HG03571 (cell line): Measurements from ENCODE around the gene AKAP12.

ENCODE experiments used
- ATAC-seq: cut with Tn5 transposase; IDR thresholded peaks from one replicate; pipeline ENCODE4 v1.9.1; 2021; ENCODE audit not compliant: unreplicated experiment

AKAP12 gene

DNA sequence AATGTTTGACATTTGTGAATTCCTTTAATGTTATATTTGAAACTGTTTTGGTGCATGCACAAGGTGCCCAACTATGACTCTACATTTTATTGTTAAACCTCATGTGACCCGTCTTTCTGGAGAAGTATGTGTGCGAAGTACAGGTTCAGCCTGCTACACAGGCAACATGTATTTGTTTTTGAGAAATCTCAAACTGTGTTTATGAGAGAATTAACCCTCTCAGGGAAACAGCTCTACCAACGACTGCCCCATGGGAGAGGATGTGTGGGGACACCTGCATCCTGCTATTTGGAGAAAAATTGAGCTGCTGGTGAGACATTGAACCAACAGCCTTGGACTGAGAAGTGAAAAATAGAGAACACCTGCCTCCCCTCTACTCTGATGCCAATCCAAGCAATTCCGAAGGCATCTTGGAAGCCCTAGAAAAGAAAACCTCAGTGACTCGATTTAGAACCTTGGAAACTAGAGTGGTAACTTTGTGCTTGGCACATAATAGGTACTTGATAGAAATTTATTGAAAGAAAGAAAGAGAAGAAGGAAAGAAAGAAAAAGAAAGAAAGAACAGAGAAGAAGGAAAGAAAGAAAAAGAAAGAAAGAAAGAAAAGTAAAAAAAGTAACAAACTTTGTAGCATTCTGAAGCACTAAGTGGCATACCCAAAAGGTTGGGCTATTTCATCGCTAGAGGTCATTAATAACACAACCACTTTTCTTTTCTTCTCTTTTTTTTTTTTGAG is 2.9 kb upstream of the AKAP12 start:
- ATAC-seq: no peak

DNA sequence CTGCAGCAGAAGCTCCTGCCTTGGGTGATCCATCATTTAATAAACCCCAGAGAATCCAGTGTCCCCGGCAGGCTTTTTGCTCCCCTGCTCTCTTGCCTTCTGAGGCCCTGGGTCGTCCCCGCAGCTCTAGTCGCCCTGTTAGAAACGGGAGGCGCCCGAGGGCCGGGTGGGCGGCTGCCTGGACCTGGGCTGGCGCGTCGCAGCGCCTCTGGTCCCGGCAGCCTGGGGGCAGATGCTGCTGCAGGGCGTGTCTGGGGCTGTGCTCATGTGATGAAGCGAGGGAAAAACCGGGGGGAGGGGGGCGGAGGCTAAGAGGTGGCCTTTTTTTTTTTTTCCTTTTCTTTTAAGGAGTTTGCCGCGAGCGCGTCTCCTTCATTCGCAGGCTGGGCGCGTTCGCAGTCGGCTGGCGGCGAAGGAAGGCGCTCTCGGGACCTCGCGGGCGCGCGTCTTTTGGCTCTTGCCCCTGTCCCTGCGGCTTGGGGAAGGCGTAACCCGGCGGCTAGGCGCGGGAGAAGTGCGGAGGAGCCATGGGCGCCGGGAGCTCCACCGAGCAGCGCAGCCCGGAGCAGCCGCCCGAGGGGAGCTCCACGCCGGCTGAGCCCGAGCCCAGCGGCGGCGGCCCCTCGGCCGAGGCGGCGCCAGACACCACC is 394 bp downstream of the AKAP12 start:
- ATAC-seq: no peak

DNA sequence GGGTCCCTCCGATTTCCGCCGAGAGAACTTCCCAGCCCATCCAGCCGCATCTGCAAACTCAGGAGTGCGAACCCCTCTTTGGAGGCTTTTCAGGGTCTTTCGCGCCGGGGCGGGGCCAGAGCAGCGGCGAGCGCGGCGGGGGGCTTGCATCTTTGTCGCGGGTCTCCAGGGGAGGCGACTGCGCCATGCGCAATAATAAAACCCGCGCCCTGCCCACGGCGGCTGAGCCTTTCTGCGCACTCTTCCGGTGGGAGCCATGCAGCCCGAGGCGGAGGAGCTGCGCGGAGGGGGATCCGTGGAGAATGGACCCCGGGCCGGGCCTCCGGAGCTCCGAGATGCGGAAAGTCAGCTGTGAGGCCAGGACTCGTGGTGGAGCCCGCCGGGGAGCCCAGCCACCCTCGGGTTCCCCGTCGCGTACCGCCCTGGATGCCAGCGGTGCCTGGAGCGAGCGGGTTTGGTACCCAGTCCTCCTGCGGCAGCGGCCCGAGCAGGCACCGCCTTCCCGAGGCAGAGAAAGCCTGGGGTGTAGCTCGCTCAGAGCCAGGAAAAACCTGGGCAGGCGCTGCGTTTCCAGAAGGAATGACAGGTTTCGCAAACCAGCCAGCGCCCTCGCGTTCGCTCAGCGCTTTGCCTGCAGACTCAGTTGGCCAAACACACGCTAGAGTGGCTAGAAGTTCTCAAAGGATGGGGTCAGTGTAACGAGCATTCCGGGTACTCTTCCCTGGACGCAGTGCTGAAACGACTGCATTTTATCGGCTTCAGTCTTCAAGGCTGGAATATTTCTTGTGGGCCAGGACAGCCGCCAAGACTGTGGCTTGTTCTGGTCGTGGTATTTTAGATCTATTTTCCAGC is 1.2 kb downstream of the AKAP12 start:
- ATAC-seq: no peak

DNA sequence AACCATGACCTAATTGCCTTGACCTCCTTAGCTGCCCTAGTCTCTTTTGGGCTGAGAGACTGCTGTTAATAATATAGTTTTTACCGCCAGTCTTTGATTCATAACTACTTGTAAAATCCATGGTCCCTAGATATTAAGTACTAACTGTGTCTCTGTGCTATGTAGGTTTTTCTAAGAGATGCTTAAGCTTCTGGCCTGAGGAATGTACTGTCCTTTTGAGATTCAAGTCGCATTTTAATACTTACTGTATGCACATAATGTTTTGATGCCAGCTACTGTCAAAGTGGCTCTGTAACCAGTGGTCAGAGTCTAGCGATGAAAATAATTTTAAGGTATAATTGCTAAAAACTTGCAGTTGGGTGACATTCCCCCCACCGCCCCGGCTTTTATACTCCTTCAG is 2.1 kb downstream of the AKAP12 start:
- no peak for ATAC-seq

DNA sequence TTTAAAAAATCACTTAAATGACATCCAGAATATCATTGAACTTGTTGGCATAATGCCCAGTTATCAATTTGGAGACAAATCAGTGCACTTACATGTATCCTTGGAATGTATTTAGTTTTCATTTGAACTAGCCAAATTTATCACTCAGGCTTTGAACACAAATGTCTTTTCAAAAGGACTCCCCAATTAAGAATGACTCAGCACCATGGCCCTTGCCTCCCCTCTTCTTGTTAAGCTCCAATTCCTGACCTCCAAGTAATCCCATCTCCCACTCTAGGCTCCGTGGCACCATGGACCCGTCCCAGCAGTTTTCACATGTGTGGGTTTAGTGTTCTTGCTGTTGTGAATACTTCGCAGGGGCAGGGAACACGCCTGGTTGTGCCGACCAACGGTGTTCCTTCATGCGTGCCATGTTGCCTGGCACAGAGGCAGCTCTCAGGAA is 2.7 kb downstream of the AKAP12 start:
- no peak for ATAC-seq

DNA sequence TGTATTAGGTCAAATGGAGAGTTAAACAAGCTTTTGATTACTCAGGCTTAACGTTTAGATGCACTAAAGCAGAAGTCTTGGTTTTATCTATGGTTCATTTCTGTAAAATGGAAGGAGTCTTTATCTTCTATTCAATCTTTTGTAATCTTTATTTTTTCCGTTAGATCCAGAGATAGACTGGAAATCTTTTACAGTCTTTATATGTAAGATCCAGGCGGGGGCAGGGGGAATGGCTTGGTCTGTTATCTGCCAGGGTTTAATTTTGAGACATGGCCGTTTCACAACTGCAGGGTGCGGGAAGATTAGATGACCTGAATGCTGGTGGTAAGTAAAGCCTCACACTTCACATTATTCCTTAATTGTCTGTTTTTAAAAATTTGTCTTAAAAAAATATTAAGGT is 3.7 kb downstream of the AKAP12 start:
- ATAC-seq: no peak

DNA sequence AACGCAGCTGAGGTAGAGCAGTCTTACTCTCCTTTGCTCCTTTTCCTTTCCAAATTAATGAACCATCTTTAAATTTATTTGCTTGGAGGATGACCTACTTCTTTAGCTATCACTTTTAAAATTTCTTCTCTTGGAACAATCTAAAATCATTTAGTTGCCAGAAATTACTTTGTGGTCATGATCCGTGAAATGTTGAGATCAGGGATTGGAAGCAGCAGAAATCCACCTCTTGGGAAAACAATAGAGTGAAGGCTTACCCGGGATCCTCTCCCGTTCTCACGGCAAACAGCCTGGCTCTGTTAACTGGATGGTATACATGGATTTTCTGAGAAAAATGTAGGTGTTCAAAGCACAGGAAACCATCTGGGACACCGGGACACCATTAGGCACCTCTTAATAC is 7.7 kb downstream of the AKAP12 start:
- no peak for ATAC-seq

DNA sequence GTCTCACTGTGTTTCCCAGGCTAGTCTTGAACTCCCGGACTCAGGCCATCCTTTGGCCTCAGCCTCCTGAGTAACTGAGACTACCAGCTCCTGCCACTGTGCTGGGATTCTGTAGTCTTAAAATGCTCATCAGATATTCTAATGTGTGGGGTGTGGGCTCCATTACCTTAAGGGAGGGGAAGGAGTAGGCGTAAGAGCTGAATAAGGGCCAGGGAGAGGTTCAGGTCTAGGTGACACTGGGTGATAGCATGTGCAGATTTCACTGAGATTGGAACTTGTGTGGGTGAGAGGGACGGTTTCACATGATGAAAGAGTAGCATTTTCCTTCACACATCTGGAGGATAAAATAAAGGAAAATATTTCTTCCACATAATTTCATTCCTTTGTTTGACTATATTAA is 8.5 kb downstream of the AKAP12 start:
- no peak for ATAC-seq

DNA sequence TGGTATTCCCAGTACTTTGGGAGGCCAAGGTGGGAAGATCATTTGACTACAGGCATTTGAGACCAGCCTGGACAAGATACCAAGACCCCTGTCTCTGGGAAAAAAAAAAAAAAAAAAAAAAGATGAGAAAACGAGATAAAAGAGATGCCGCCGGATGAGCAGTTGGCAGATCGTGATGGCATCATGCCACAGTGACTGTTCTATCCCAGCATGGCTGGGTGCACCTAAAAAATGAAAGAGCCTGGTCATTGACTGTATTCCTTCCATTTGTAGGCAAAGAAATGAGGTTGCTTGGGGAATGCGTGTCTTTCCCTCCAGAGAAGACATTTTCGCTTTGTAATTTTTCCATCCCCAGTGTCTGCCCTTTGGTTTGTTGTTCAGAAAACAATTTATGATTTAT is 12.9 kb downstream of the AKAP12 start:
- ATAC-seq: no peak

DNA sequence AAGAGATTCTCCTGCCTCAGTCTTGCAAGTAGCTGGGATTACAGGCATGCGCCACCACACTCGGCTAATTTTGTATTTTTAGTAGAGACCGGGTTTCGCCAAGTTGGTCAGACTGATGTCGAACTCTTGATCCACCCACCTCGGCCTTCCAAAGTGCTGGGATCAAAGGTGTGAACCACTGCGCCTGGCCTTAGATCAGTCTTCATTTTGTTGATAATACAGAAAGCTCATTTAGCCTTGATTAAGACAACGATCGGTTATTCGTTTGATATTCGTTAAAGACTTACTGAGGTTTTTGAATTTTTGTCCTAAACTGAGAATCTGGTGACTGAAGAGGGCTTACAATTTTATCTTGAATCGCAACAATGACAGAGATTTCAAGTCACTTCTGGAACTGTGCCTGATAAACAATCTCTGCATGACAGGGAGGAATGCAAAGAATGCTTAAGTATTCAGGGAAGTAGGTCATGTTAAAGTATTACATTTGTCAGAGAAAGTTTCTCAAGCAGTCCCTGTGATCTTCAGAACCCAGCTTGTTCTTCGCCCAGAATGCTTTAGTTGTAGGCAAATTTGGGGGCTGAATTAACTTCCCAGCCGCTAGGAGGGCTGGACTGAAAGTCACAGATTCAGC is 14.8 kb downstream of the AKAP12 start:
- ATAC-seq: no peak

DNA sequence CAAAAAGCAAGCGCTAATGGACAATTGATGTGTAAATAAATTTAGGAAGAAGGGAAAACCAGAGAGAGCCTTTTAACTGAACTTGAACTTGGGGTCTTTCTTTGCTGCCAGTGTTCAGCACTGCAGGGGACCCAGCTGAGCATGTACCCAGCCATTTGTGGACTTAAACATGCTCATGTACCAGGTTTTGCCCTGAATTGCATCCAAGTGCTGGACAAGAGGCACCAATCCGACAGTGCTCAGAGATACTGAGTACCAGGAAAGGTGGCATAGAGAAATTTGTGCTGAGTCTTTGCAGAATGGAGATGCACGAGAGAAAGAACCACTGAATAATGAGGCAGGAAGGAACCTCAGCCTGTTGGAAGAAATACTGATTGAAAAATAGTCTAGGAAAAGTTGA is 16.0 kb downstream of the AKAP12 start:
- no peak for ATAC-seq

DNA sequence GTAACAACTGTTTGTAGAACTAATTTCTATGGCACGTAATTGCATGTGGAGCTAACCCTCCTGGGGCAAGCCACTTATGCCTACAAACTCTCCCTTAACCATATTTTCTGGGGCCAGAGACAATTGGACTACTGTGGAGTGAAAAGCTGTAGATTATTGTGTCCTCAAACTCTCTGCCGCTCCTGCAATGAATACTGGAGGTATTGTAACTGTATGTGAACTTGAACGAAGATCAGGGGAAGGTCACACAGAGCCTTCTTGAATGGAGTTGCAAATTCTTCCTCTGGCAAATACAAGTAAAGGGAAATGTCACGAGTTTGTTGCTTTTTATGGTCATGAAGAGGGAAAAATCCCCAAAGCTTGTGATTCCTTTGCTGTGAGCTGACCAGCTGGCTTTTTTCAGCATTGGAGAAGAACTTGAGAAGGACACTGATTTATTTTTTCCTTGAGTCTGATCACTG is 18.2 kb downstream of the AKAP12 start:
- no peak for ATAC-seq

DNA sequence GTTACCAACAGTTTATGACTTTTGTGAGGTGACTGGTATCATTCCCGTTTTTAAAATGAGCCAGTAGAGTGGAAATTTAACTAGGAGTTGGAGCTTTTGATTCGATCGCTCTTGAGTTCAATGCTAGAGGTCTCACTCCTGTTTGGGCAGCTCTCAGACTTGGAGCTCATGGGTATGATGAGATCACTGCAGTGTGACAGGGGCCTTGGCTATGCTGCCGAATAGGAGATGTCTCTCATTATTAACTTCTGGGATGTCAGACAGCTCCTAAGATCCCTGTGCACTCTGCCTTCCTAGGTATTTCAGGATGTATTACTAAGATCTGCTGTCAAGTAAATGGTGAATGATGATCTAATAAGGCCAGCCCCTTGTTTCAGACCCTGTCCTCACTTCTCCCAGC is 20.4 kb downstream of the AKAP12 start:
- no peak for ATAC-seq

DNA sequence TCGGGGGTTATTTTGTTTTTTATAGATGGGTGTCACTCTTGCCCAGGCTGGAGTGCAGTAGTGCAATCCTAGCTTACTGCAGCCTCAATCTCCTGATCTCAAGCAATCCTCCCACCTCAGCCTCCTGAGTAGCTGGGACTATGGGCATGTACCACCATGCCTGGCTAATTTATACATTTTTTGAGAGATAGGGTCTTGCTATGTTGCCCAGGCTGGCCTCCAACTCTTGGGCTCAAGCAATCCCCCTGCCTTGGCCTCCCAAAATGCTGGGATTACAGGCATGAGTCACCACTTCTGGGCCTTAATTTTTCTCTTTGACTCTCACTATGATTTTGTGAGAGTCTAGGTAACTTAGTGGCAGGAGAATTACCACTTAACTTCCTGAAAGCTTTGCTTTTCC is 23.3 kb downstream of the AKAP12 start:
- no peak for ATAC-seq

DNA sequence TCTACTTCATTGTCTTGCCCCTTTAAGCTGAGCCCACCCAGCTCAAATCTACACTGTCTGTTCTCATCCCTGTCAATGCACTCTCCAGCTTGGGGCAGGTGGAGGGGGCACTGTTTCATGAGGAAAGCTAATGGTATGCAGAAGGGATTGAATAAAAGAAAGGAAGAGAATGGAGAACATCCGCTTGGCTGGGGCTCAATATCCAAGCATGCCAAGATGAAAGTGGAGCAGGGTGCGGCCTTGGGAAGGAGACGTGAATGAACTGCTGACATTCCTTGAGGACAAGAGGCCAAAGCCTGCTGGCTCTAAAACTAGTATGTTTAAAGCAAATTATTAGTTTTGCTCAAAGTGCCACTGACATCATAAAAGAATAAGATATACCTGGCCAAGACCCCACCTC is 24.2 kb downstream of the AKAP12 start:
- ATAC-seq: no peak

DNA sequence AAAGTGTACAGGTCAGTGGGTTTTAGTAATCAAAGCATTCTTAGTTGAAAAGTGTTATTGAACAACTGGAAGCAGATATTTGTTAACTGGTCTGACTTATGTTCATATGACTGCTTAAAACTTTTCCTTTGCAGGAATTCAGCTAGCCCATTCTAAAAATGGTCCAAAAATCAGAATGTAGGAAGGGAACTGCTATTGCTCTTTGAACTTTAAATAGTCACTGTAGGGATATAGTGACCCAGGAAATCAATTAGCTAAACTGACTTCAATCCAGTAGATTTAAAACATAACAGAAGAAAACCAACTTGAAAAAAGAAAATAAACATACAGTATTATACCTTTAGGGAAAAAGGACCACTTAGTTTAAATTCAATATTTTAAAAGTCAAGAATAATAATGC is 25.5 kb downstream of the AKAP12 start:
- ATAC-seq: no peak

DNA sequence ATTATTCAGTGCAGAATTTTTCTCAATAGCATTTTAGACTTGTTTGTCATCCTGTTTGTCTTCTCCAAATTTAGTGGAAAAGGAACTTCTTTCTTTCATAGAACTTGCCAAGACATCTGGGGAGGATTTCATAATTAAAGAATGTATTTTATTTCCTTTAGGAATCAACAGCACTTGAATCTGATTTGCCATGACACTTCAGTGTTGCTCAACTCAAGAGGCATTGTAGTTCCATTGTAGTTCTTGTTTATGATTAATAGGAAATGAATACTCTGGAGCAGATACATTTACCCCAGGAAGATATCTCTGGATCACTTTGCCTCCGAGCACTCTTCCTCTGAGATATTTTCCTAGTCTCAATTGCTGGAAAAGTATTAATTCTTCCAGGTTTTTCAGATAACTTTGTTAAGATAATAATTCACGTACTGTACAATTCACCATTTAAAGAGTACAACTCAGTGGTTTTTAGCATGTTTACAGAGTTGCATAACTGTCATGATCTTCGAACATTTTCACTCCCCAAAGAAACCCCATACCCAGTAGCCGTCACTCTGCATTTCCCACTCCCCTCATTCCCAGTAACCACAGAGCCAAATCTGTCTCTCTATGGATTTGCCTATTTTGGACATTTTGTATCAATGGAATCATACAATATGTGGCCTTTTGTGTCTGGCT is 29.7 kb downstream of the AKAP12 start:
- ATAC-seq: no peak

DNA sequence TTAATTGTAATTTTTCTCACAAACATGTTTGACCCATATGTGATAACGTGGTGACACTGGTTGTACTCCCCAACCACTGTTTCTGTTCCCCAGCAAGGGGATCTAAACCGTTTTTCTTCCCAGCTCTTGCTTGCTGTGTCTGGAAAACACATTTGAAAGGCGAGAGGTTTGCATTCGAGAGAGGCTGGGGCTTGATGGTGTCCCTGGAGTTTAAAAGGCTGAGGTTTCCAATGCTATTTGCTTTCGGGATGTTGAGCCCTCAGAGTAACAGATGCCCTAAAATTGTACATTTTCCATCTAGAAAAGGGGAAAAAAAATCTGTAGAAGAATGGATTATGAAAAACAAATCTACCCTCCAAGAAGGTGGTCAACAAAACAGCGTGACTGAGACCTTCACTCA is 35.4 kb downstream of the AKAP12 start:
- ATAC-seq: no peak

DNA sequence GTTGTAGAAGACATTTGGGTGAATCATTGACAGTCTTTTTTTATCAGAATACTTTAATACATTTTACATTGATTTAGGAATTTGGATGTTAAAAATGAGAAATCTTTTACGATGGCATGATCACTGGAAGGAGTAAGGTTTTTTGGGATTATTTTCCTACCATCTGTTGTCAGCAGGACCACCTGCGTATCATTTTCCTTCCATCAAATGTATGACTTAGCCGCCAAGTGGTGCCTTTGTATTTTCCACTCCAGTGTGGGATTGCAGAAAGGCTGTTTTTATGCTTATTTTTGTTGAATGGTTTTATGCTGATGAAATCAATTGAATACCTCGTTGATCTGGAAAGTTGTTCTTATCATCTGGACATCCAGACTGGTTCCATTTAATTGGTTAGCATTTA is 35.8 kb downstream of the AKAP12 start:
- no peak for ATAC-seq

DNA sequence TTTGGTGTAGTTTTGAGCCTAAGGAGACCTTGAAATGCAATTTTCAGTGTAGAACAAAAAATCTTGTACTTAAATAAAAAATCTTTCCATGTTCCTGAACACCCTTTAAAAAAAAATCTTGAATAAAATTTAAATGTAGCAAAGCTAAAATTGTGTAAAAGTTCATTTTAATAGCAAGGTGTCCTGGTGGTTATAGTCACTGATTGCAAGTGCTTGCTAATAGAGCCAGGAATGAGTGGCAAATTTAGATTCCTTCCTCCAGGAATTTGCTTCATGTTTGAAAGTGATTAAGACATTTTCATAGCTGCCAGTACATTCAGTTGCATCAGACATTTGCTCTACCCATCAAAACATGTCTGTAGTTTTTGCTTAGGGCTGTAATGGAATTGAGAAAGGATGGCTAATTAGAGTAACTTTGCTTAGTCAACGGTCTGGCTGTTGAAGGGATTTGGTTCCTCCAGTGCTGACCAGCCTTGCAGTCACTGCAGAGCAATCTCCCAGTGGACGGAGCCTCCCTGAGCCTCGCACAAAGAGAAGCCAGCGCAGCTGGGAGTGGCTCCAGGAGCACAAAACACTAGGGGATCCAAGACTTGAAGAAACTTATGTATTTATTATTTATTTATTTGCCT is 36.5 kb downstream of the AKAP12 start:
- ATAC-seq: no peak
